Vagina (tissue), 2 donors: Measurements from ENCODE around the gene FRK. TPM values are rescaled to one million over a fixed set of nuclear protein-coding genes. Genes with fewer than 3 reads are reported as not detected.
"Not testable (repeated sequence)": the region's sequence is repeated elsewhere in the genome, so short reads cannot be mapped to it uniquely, and the experiment has no call there.

Experiments
- DNase-seq, 2 donors: peaks; one replicate each; pipeline ENCODE4 v3.0.0-alpha.2; 2017; ENCODE audit errors: extremely low spot score in 2 of 2
- H3K27ac ChIP-seq: fragments of 200-600 bp; sonication (generic); one replicate; pipeline ENCODE4 v1.5.1; 2019
- H3K27me3 ChIP-seq: fragments of 200-600 bp; sonication (generic); one replicate; pipeline ENCODE4 v1.5.1; 2019
- H3K36me3 ChIP-seq, 2 donors: fragments of 200-600 bp; sonication (generic); one replicate each; pipeline ENCODE4 v1.5.1; 2017 to 2019
- H3K4me1 ChIP-seq: fragments of 200-600 bp; sonication (generic); one replicate; pipeline ENCODE4 v1.5.1; 2019
- H3K4me3 ChIP-seq, 2 donors: fragments of 200-600 bp; sonication (generic); 1 replicate in 1 of 2; 2 replicates in 1 of 2; pipeline ENCODE4 v1.5.1; 2016 to 2019
- H3K9me3 ChIP-seq: fragments of 200-600 bp; sonication (generic); one replicate; pipeline ENCODE4 v1.5.1; 2019
- POLR2A ChIP-seq, 2 donors: fragments of 450-650 bp; IDR thresholded peaks; one replicate each; pipeline ENCODE4 v1.6.1; 2017; ENCODE audit warnings: antibody characterized with exemption in 2 of 2, mild to moderate bottlenecking in 2 of 2, moderate library complexity in 2 of 2
- POLR2AphosphoS5 ChIP-seq, 2 donors: sonication (generic); formaldehyde crosslinking; IDR thresholded peaks; one replicate each; pipeline ENCODE4 v1.9.0; 2017; ENCODE audit warnings: antibody characterized with exemption in 2 of 2, mild to moderate bottlenecking in 2 of 2, low read depth in 1 of 2; ENCODE audit not compliant: insufficient read depth in 1 of 2
- intact Hi-C: fragments of 100-400 bp; cut with DNase I; formaldehyde crosslinking; loops from one replicate; pipeline ENCODE4 v1.15.1; 2023
- total RNA-seq: library from RNA; depleted of rRNA; stranded (reverse); fragments of >200 nt; gene quantifications from one replicate; pipeline ENCODE4 v1.2.3, GENCODE V29; 2016
- TF ChIP-seq, protein P1 (sequence below), 3 experiments: fragments of 450-650 bp in 2 of 3; fragments of 200-600 bp in 1 of 3; sonication (generic) in 1 of 3; IDR thresholded peaks; one replicate each; pipeline ENCODE4 v1.5.1; 2017 to 2019; ENCODE audit warnings: antibody characterized with exemption in 3 of 3, mild to moderate bottlenecking in 2 of 3, moderate library complexity in 2 of 3

FRK gene
- total RNA-seq, 1 donor from 2014 or later, result 3.9 TPM

DNA sequence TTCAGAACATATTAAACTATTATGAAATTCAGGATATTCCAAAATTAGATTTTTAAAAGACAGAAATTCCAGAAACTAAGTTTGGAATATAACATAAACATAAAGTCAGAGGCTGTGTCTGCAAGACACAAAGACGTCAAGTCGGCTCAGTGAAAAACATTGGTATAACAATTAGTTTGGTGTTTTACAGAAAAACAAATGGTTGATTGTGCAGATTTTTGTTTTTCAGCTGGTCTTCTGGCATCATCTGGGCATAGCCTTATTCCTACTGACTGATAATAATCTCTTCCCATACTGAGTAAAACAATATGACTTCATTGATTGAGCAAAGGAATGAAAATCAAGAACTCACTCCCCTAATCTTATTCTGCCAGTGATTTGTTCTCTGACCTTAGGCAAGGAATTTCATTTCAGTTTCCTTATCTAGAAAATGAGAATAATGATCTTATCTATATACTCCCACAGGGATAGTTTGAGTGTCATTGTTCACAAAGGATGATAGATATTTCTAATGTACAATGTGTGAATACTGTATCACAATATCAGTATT, 84.3 kb downstream of the FRK start:
- DNase-seq, result no peak
- no peak overlapping the region for H3K4me3 ChIP-seq
- no peaks in the 10 kb centered on the region for H3K27me3 ChIP-seq
- H3K36me3 ChIP-seq, result no peaks in the 10 kb centered on the region
- TF ChIP-seq, protein P1, sequence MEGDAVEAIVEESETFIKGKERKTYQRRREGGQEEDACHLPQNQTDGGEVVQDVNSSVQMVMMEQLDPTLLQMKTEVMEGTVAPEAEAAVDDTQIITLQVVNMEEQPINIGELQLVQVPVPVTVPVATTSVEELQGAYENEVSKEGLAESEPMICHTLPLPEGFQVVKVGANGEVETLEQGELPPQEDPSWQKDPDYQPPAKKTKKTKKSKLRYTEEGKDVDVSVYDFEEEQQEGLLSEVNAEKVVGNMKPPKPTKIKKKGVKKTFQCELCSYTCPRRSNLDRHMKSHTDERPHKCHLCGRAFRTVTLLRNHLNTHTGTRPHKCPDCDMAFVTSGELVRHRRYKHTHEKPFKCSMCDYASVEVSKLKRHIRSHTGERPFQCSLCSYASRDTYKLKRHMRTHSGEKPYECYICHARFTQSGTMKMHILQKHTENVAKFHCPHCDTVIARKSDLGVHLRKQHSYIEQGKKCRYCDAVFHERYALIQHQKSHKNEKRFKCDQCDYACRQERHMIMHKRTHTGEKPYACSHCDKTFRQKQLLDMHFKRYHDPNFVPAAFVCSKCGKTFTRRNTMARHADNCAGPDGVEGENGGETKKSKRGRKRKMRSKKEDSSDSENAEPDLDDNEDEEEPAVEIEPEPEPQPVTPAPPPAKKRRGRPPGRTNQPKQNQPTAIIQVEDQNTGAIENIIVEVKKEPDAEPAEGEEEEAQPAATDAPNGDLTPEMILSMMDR (IDR thresholded peaks at IDR 0.05), result no peak
- TF ChIP-seq POLR2AphosphoS5 (IDR thresholded peaks at IDR 0.05; ENCODE audit: insufficient read depth in 1 of 2, low read depth in 1 of 2) (no peak), POLR2A (IDR thresholded peaks at IDR 0.05) (no peak)
- intact Hi-C loops, result no loop called here
- H3K27ac ChIP-seq, result no peak overlapping the region
- no peaks in the 10 kb centered on the region for H3K9me3 ChIP-seq
- H3K4me1 ChIP-seq, result no peaks in the 10 kb centered on the region

DNA sequence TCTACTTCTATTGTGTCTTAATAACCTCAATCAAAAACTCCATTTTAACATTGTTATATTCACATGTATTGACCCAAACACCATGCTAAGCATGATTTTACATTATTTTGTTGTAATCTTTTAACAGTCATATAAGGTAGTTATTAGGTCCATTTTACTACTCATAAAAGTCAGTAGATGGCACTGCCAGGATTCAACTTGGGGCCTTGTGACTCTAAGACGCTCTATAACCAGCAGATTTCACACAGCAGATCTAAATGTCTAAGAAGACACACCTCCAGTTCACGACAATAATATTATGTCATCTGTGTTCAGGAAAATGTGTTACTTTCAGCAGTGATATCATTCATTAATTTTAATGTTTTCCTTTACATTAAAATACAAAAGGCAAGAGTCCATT, 88.0 kb downstream of the FRK start:
- DNase-seq, result no peak
- Histone ChIP-seq H3K27ac (no peak overlapping the region), H3K36me3 (no peaks in the 10 kb centered on the region), H3K4me3 (no peak overlapping the region), H3K4me1 (no peaks in the 10 kb centered on the region), H3K9me3 (no peaks in the 10 kb centered on the region), H3K27me3 (no peaks in the 10 kb centered on the region)
- intact Hi-C loops, result no loop called here
- TF ChIP-seq POLR2AphosphoS5 (IDR thresholded peaks at IDR 0.05; ENCODE audit: insufficient read depth in 1 of 2, low read depth in 1 of 2) (no peak), POLR2A (IDR thresholded peaks at IDR 0.05) (no peak)
- TF ChIP-seq, protein P1 (IDR thresholded peaks at IDR 0.05), result no peak

DNA sequence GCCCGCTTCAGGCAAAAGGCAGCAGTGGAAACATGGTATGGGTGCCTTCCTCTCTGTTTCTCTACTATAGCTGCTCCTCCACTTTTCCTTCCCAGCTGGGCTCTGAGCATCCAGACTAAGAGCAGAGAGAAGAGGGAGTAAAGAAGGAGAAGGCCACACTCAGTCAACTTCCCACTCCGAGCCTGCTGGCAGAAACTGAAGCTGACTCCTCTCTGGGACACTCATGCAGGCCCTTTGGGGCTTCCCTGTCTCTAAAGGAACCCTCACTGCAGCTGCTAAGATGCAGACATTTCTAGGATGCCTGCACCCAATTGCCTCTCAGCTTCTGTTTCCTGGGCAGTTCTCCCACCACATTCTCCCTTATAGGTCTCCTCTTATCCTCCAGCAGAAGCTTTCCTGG, 88.9 kb downstream of the FRK start:
- Histone ChIP-seq H3K27me3 (no peaks in the 10 kb centered on the region), H3K27ac (no peak overlapping the region), H3K9me3 (no peaks in the 10 kb centered on the region), H3K4me3 (no peak overlapping the region), H3K36me3 (no peaks in the 10 kb centered on the region), H3K4me1 (no peaks in the 10 kb centered on the region)
- DNase-seq, result no peak
- no peak for TF ChIP-seq POLR2AphosphoS5 (IDR thresholded peaks at IDR 0.05; ENCODE audit: insufficient read depth in 1 of 2, low read depth in 1 of 2)
- no peak for TF ChIP-seq POLR2A (IDR thresholded peaks at IDR 0.05)
- TF ChIP-seq, protein P1 (IDR thresholded peaks at IDR 0.05), result no peak
- intact Hi-C loops, result no loop called here

GRCh38 chr6:115969930-115970273, 90.8 kb downstream of the FRK start:
- DNase-seq, result no peak
- no peaks in the 10 kb centered on the region for H3K36me3 ChIP-seq
- H3K27ac ChIP-seq, result no peak overlapping the region
- TF ChIP-seq POLR2A (IDR thresholded peaks at IDR 0.05) (no peak), POLR2AphosphoS5 (IDR thresholded peaks at IDR 0.05; ENCODE audit: insufficient read depth in 1 of 2, low read depth in 1 of 2) (no peak)
- TF ChIP-seq, protein P1 (IDR thresholded peaks at IDR 0.05), result no peak
- no peaks in the 10 kb centered on the region for H3K9me3 ChIP-seq
- no peaks in the 10 kb centered on the region for H3K4me1 ChIP-seq
- intact Hi-C loops, result no loop called here
- H3K27me3 ChIP-seq, result no peaks in the 10 kb centered on the region
- H3K4me3 ChIP-seq, result no peak overlapping the region

GRCh38 chr6:115969207-115969929, 91.3 kb downstream of the FRK start:
- intact Hi-C loops, result no loop called here
- DNase-seq, result no peak
- no peaks in the 10 kb centered on the region for H3K36me3 ChIP-seq
- H3K27me3 ChIP-seq, result no peaks in the 10 kb centered on the region
- H3K4me1 ChIP-seq, result no peaks in the 10 kb centered on the region
- H3K27ac ChIP-seq, result no peak overlapping the region
- H3K9me3 ChIP-seq, result no peaks in the 10 kb centered on the region
- no peak for TF ChIP-seq POLR2AphosphoS5 (IDR thresholded peaks at IDR 0.05; ENCODE audit: insufficient read depth in 1 of 2, low read depth in 1 of 2)
- TF ChIP-seq, protein P1 (IDR thresholded peaks at IDR 0.05), result no peak
- no peak for TF ChIP-seq POLR2A (IDR thresholded peaks at IDR 0.05)
- no peak overlapping the region for H3K4me3 ChIP-seq

GRCh38 chr6:115960286-115960685, 100.4 kb downstream of the FRK start:
- H3K4me3 ChIP-seq, H3K9me3 ChIP-seq, DNase-seq, H3K27me3 ChIP-seq, H3K4me1 ChIP-seq, H3K36me3 ChIP-seq, H3K27ac ChIP-seq, intact Hi-C loops: not testable (repeated sequence)
